ENCODE data around the gene SH2D4B.
A peak's percentile ranks its signal among the peaks of the same experiment; 100 is the strongest.

The SH2D4B gene

DNA sequence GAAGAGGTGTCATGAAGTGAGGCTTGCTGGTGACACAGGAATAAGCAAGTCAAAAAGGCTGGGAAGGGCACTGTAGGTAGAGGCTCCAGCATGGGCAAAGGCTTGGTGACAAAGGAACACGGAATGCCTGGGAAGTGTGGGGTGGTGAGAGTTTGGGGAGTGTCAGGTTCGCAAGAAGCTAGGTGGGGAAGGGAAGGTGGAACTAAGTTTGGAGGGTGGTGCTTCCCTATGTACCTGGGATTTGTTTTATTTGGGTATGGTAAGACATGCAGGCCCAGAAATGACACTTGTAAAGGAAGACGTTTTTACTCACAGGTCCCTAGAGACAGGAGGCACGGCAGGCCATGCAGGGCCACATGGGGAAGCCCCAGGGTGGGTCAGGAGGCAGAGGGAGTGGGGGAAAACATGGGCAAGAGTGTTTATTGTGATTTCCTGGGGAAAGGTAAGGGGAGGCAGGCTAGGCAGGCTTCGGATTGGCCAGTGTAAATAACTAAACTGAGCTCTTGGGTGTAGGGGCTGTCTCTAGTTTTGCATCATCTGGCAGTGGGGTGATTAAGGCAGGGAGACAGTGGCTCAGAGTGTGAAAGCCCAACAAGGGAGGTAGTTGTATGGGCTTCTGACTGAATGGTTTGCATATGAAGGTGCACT is 52.1 kb downstream of the SH2D4B start:
- no peak for DNase-seq (ENCODE audit: low spot score)

DNA sequence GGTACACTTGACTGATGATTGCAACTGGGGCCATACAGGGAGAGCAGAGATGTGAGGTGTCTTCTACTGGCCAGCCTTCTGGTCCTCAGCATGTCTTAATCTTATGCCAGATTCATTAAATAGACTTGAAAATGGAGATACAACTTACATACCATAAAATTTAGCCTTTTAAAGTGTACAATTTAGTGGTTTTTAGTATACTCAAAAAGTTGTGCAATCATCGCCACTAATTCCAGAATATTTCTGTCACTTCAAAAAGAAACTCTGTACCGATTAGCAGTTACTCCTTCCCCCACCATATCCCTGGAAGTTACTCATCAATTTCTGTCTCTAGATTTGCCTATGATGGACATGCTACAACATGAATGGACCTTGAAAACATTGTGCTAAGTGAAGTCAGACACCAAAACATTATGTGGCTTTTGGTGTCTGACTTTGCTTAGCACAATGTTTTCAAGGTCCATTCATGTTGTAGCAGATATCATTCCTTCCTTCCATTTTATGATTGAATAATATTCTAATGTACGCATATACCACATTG is 53.0 kb downstream of the SH2D4B start:
- DNase-seq (ENCODE audit: low spot score), result no peak

DNA sequence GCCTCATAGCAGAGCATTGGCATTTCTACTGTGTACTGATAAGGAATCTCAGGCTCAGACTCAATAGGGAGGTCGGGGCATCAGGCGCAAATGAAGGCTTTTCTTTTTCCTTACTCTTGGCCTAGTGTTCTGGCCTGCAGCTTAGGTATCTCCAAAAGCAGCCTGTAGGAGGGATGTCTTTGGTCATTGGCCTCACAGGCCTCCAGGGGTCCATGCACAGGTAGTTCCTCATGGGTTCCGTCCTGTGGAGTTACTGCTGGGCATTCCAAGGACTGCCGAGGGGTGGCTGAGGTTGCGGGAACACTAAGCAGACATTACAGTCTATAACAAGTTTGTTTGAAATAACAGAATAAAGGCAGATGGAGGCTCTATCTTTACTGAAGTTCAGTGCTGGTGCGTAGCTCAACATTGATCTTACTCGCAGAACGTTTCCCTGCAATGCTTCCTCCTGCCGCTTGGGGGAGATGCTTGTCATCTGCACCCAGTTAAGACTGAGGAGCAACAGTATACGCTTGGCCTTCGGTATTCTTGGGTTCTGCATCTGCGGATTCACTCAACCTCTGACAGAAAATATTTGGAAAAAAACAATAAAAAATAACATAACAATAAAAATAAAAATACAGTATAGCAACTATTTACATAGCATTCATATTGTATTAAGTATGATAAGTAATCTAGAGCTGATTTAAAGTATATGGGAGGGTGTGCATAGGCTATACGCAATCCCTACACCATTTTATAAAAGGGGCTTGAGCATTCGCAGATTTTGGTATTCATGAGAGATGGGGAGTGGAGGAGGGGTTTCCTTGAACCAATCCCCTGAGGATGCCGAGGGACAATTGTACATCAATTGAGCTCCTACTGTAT is 58.9 kb downstream of the SH2D4B start:
- peak; percentile 61 for DNase-seq (ENCODE audit: low spot score)

DNA sequence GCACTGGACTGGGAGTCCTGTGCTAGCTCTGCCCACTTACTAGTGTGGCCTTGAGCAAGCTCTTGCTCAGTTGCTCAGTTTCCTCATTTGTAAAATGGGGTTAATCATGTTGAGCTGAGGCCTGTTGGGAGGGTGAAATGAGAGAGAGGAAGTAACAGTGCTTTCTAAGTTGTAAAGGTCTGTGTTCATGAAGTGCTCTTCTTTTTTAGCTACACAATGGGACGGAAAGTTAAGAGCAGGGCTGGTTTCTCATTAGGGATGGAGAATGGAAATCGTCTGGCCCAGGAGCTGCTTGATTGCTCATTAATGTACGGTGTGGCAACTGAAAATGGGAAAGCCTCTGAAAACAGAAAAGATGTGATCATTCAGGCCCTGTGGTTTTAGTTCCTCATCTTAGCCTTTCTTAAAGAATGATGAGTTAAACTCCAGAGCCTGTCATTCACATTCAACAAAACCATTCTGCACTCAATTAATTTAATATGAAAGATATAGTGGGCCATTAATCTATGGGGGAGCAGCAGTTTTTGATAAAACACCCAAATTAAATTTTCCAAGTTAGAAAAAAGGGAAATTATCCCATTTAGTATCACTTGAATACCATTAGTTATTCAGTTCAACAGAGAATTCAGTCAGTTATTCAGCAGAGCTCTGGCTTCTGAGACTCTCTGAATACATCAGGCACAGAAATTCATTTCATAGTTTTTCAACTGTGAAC is 60.5 kb downstream of the SH2D4B start:
- DNase-seq (ENCODE audit: low spot score), result peak; percentile 9

DNA sequence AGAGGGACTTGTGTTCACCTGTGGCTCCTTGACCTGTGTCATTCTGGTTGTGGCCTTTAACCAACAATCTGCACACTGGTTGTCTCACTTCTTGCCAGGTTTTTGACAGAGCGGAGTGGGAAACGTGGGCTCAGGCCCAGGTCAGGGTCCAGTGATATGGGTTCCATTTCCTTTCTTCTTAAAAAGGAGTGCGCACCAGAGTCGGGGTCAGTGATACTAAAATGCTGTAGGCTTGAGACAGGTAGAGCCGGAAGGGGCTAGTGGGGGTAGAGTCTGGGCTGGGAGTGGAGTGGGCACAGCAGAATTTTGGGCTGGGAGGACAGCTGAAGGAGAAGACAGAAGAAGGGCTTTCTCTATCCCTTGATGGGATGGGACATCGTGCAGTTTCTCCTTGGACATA is 61.2 kb downstream of the SH2D4B start:
- DNase-seq (ENCODE audit: low spot score), result no peak

DNA sequence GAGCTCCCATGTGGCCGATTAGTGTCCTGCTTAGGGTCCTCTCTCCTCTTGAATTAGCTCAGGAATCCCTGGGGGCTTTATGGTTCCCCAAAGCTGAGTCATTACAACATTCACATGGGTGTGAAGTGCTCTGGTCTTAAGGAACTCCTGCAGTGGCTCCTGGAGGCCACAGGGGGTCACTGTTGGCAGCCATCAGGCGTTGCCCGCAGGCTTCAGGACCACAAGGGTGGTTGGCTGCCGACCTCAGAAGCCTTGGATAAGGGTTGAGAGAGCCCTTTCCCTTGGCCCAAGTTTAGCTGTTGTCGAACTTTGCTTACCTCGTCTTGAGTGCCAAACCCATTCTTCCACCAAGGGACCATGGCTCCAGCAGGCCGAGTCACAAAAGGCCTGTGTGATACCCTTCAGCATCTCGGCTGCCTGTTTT is 61.7 kb downstream of the SH2D4B start:
- peak; percentile 71 for DNase-seq (ENCODE audit: low spot score)

DNA sequence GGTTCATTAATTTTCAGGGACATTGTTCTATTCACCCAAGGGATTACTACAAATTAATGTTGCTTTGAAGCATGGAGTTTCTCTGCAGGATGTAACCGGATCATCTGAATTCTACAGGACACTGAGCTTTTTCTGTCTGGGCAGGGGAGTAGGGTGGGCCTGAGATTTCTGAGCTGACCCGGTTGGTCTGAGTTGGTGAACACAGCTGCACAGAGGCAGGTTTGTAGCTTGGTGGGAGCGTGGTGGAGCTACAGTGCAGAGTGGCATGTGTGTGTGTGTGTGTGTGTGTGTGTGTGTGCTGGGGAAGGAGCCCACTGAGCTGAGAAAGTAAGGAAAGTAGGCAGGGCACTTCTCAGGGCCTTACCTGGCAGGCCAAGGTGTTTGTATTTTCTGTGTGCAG is 62.6 kb downstream of the SH2D4B start:
- DNase-seq (ENCODE audit: low spot score), result no peak

DNA sequence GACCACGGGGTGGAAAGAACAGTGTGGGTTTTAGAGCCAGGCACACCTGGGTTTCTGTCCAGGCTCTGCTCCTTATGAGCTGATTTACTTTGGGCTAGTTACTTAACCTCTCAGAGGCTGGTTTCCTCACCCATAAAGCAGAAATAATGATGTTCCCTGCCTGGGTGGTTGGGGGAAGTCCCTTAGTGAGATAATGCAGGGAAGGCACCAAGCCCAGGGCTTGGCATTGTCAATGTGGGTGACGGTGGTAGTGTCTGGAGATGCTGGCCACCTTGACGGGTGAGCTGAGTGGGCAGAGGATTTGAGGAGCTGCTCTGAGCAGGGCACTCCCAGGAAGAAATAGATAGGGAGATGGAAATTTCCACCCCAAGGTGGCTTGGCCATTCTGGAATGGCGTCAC is 65.2 kb downstream of the SH2D4B start:
- DNase-seq (ENCODE audit: low spot score), result no peak

DNA sequence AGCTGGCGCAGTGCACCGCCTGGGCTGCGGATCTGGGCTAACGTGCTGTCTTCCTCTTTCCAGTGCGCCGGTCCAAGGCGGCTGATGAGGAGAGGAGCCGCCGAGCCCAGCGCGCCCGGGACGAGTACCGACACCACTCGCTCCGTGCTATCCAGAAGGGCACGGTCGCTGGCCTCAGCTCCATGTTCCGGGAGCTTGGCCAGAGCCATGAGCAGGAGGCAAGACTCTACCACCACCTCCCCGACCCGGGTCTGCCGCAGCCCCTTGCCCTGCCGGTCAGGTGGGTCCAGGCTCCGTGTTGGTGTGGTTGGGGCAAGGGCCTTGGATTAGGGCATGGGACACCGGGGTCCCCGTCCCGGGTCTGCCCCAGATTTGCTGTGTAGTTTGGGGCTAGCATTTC is 65.8 kb downstream of the SH2D4B start:
- DNase-seq (ENCODE audit: low spot score), result no peak

DNA sequence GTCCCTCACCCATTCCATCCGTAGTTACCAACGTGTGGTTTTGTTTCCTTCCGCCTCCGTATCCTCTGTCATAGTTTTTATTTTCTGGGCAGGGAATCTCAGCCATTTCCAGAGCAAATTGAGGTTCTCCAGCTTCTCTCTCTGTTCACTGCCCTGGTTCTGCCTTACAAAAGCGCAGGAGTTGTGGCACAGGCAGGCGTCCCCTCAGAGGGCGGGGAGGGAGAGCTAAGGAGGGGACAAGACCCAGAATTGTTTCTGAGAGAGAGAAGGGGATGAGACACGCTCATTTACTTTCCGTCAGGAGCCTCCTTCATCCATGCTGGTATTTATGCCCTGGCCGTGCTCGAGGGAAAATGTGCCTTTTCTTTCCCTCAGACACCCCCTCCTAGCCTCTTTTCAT is 71.0 kb downstream of the SH2D4B start:
- no peak for DNase-seq (ENCODE audit: low spot score)

DNA sequence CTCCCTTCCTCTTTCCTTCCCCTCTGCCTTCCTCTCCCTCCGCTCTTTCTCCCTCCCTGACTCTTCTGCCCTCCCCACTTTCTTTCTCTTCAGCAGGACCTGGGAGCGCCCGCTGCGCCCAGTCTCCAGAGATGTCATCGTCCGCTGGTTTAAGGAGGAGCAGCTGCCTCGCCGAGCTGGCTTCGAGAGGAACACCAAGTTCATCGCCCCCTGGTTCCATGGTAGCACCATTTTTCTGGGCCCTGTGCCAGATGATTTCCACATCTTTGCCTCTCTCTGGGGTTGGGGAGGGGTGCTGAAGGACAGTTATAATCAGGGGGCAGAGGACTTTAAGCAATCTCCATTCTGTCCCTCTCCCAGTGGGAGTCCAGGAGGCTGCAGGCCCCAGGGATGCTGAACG is 71.6 kb downstream of the SH2D4B start:
- DNase-seq (ENCODE audit: low spot score), result no peak

DNA sequence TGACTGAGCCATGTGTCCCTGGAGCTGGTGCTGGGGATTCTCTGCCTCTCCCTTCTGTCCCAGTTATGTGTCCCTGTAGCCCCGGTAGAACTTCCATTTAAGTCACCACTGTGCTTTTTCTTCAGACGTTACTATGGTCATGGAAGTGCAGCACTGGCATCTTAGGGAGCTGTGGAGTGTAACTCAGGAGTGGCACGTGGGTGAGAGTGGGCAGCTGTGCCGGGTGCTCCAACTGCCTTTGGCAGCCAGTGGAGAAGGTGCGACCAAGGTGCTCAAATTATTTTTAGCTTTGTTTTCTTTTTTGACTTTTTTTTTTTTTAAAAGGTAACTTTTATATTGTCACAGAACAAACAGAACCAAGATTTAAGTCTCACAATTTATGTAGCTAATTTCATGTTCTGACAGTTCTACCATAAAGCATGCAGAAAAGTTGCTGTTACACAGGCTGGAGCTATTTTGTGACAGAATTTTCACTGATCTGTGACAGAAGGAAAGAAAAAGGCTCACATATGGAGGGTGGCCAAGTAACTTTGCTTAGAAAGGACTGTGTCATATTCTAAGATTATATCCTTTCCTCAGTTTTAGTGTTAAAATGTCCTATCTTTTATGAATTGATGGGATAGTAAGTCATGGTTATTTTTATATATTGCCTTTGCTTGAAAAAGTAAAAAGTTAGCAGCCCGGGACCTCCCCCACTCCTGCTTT is 73.9 kb downstream of the SH2D4B start:
- DNase-seq (ENCODE audit: low spot score), result no peak

DNA sequence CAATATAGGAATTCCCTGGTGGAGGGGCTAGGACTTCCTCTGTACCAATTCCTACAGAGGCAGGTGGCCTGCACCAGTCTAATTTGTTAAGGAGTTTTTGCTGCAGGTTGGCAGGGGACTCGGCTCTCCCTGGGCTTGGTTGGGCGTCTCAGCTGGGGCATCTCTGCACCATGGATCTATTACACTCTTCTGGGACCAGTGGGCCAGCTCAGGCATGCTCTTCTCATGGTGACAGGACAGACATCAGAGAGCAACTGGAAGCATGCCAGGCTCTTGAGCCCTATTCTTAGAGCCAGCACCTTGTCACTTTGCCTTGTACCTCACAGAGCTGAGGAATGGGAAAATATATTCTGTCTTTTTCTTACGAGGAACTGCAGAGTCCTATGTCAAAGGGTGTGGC is 74.6 kb downstream of the SH2D4B start:
- no peak for DNase-seq (ENCODE audit: low spot score)

DNA sequence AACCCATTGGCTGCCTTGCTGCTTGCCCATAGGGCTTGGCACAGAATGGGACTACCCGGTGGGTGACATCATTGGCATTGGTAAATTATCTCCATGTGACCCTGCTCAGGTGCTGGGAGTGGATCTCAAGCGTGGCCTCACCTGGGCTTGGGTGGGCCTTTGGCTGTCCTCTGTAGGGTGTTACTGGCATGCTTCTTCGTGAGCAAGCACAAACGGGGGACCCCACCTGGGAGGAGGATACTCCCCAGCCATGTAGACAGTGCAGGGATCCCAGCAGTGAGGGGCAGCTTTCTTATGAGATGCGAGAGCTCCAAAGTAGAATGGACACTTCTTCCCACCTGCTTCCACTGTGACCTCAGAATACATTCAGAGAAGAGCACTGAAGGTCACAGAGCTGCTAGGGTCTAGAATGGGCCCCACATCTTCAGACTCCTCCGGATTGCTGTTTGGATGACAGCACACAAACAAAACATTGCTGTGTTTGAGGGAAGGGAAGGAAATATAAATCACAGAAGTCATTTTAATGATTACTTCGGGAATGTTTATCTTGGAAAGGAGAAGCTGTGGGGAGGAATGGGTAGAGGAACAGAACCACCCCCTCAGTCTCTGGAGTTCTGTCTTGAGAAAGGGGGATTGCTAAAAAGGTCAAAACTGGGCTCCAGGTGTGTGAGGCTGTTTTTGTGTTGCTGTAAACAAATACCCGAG is 75.9 kb downstream of the SH2D4B start:
- no peak for DNase-seq (ENCODE audit: low spot score)

DNA sequence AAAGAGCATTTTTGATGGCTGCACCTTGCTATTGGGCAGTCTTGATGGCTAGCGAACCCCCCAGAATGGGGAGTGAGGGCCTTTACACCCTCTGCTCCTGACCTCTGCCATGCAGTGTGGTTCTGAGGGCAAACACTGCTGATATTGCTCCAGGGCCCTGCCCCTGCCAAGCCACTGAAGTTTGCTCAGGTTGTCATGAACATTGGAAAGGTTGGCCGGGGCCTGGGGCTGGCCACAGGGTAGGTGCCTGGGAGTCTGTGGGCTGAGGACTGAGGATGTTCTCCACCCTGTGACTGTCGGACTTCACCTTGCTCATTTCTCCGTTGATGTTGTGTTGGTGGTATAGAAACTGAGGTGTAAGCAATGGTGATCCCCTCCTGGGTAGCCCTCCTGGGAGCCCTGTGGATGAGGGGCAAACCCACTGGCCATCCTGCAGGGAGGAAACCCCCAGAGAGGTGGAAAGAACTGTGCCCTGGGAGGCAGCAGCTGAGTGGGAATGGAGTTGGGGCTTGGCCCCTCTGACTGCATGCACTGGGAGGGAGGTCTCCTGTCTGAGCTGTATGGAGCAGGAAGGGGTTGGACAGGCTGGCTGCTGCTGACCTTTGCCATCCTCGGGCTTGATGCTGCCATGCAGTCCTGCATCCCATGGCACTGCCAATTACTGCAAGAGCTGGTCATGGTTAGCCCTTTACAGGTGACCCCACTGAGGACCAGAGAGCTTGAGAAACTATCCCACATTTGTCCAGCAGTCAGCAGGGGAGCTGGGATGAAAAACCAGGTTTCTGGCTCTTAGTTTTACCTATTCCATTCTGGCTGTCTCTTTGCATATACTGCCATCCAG is 77.1 kb downstream of the SH2D4B start:
- DNase-seq (ENCODE audit: low spot score), result no peak

DNA sequence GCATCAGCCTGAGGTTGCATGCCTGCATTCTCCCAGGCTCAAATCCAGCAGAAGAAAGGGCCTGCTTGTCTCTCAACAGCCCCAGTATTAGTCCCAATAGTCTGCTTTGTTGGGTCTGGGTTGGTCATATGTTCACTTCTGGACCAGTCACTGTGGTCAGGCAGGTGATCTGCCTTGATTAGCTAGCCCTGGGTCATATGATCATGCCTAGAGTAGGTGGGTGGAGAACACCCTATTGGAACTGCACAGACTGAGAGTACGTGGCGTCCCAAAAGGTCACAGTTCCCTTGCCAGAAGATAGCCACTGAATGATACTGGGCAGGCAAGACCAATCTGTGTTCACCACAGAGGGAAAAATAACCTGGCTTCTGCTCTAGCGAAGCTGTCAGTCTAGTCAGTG is 80.1 kb downstream of the SH2D4B start:
- no peak for DNase-seq (ENCODE audit: low spot score)

DNA sequence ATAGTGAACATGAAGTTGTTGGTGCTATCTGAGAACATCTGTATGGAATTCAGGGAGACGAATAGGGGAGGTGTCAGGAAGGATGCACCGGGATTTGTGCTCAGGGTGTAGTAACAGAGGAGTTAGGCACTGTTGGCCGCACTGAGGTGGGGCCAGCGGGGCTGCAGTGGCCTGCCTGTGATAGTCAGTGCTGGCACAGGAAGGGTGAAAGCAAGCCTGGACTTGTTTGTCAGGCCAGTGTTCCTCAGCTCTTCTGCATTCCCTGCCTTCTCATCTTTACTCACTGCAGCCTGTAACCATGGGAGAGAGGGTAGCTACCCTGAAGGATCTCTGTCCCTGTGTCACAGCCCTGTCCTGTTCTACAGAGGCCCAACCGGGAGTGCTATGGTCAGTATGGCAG is 81.3 kb downstream of the SH2D4B start:
- DNase-seq (ENCODE audit: low spot score), result no peak

DNA sequence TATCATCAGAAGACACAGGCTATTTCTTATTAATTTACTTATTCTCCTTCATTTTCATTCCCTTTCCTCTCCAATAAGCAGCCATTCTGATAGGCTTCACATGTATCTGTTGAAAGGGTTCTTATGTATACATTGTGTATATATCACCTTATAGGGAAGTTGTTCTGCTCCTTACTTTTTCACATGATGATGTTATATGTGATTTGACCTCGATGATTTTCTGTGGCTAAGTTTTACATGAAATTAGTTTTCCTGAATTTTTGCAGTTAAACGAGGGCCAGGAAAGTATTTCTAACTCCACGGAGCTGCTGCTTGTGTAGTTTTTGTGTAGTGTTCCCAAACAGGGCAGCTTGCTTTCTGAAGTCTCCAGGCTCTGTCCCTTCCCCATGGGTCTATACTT is 84.5 kb downstream of the SH2D4B start:
- no peak for DNase-seq (ENCODE audit: low spot score)

DNA sequence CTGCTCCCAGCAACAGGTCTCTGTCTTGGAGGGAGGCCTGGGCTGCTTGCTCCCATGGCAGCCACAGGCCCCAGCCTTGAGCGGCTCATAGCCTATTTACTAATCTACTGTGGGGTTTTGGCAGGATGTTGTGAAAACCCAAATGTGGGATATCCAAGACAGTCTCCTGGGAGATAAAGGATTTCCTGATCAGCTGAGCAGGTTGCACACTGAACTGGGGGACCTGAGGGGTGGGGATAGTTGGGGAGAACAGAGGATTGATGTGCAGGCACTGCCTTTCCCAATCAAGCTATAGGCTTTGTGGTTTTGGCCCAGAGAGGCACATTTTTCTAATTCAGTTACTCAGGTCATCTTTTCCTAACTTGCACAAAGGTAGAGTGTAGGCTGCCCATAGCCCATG is 92.6 kb downstream of the SH2D4B start:
- DNase-seq (ENCODE audit: low spot score), result no peak

DNA sequence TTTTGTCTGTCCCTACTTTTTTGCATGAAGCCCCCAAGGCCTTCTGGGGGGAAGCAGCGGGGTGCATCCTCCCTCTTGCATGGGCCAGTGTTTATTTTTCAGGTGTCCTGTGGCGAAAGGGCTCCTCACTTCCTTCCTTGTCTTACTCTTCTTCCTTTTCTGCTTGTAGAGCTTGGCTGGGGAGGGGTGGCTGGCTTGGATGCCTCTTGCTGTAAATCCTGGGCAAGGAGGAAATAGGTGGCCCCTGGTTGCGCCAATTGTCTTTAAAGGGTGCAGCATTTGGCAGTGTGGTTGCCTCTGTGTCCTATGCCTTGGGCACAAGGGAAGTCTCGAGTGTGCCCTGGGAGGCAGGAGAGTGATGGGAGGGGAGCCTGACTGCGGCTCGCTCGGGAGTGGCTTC is 95.0 kb downstream of the SH2D4B start:
- no peak for DNase-seq (ENCODE audit: low spot score)
